PC-3 (cell line): Measurements from ENCODE around the gene SLC1A2.

ENCODE experiments used
- EZH2 ChIP-seq: fragments of 300-600 bp; sonication (generic); IDR thresholded peaks from one replicate; pipeline ENCODE4 v1.6.1; 2017; ENCODE audit warnings: antibody characterized with exemption, mild to moderate bottlenecking, low read length; ENCODE audit not compliant: unreplicated experiment
- EZH2phosphoT487 ChIP-seq: fragments of 300-600 bp; sonication (generic); IDR thresholded peaks from 2 replicates; pipeline ENCODE4 v1.6.1; 2018; ENCODE audit warnings: mild to moderate bottlenecking, antibody characterized with exemption, low read length, borderline replicate concordance
- TF ChIP-seq, protein P1 (sequence below): fragments of 300-600 bp; sonication (generic); conservative IDR thresholded peaks from 2 replicates; pipeline ENCODE4 v1.5.1; 2017; ENCODE audit warnings: antibody characterized with exemption, low read depth, mild to moderate bottlenecking, low read length

DNA sequence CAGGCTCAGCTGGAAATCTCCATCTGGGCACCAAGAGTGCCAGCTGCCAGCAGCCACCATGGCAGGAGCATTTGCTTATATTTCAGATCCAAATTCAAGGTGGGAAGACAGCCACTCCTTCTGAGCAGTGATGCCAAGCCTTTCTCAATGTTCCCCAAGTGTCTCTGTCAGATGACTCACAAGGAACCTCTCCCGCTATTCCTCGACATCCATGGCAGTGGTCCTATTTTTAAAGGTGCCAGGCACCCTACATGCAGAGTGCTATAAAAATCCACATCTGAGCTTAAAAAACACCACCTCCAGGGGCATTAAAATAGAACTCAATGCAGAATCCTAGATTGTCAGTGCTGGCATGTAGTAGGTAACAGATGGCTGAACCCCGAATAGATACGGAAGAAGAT lies 112.1 kb downstream of the SLC1A2 start:
- TF ChIP-seq EZH2, result no peak
- TF ChIP-seq, protein P1, sequence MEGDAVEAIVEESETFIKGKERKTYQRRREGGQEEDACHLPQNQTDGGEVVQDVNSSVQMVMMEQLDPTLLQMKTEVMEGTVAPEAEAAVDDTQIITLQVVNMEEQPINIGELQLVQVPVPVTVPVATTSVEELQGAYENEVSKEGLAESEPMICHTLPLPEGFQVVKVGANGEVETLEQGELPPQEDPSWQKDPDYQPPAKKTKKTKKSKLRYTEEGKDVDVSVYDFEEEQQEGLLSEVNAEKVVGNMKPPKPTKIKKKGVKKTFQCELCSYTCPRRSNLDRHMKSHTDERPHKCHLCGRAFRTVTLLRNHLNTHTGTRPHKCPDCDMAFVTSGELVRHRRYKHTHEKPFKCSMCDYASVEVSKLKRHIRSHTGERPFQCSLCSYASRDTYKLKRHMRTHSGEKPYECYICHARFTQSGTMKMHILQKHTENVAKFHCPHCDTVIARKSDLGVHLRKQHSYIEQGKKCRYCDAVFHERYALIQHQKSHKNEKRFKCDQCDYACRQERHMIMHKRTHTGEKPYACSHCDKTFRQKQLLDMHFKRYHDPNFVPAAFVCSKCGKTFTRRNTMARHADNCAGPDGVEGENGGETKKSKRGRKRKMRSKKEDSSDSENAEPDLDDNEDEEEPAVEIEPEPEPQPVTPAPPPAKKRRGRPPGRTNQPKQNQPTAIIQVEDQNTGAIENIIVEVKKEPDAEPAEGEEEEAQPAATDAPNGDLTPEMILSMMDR, result no peak
- no peak for TF ChIP-seq EZH2phosphoT487
